NCI-H1092 treated with DMSO at 0.1 percent for 48 hours (cell line): ENCODE measurements around the gene GJC2.
"Not testable (repeated sequence)": the region's sequence is repeated elsewhere in the genome, so short reads cannot be mapped to it uniquely, and the experiment has no call there.

ENCODE experiments used
- DNase-seq: peaks from one replicate; lab custom pipeline; 2025; lab: John Stamatoyannopoulos, UW

Gene GJC2

GRCh38 chr1:228149406-228150119, at the start of gene GJC2:
Gene GJC2, plus strand, starts transcription at chr1:228149930. Its CDS starts 7,829 bp downstream, at chr1:228157759.
- DNase-seq: no peak

GRCh38 chr1:228100822-228101613, 48.7 kb upstream of the GJC2 start:
- no peak for DNase-seq

- no peak for DNase-seq
Measured at GRCh38 chr1:228101614-228101993, 48.1 kb upstream of the GJC2 start.

- DNase-seq: peak; percentile 53
Measured at GRCh38 chr1:228101994-228102790, 47.5 kb upstream of the GJC2 start.

GRCh38 chr1:228102791-228103620, 46.7 kb upstream of the GJC2 start, which contains the start of gene C1orf35:
Gene C1orf35, minus strand, starts transcription at chr1:228103325. Its CDS starts 98 bp downstream, at chr1:228103227.
- peak; percentile 96 for DNase-seq

- no peak for DNase-seq
Measured at GRCh38 chr1:228104526-228105269, 45.0 kb upstream of the GJC2 start.

- no peak for DNase-seq
Measured at GRCh38 chr1:228105270-228105995, 44.3 kb upstream of the GJC2 start.

GRCh38 chr1:228105996-228106799, 43.5 kb upstream of the GJC2 start:
- DNase-seq: no peak

- no peak for DNase-seq
Measured at GRCh38 chr1:228106800-228107054, 43.0 kb upstream of the GJC2 start.

- DNase-seq: no peak
Measured at GRCh38 chr1:228107636-228108035, 42.1 kb upstream of the GJC2 start.

- no peak for DNase-seq
Measured at GRCh38 chr1:228108055-228108690, 41.6 kb upstream of the GJC2 start.

GRCh38 chr1:228108742-228109072, 41.0 kb upstream of the GJC2 start:
- DNase-seq: no peak

- DNase-seq: peak; percentile 97
Measured at GRCh38 chr1:228109073-228109961, 40.4 kb upstream of the GJC2 start, which contains the start of gene MRPL55. Gene MRPL55, minus strand, starts transcription at chr1:228109299. Its CDS starts 1,039 bp downstream, at chr1:228108260.

GRCh38 chr1:228109962-228110488, 39.7 kb upstream of the GJC2 start:
- DNase-seq: peak; percentile 37

- DNase-seq: no peak
Measured at GRCh38 chr1:228110556-228110955, 39.2 kb upstream of the GJC2 start.

- DNase-seq: not testable (repeated sequence)
Measured at GRCh38 chr1:228111315-228111714, 38.4 kb upstream of the GJC2 start.

- no peak for DNase-seq
Measured at GRCh38 chr1:228112167-228112566, 37.6 kb upstream of the GJC2 start.

- DNase-seq: no peak
Measured at GRCh38 chr1:228112617-228113016, 37.1 kb upstream of the GJC2 start.
